Inflammatory macrophage (primary cell): Measurements from ENCODE around the gene PACS1.
A peak's percentile ranks its signal among the peaks of the same experiment; 100 is the strongest.
"Not testable (repeated sequence)": the region's sequence is repeated elsewhere in the genome, so short reads cannot be mapped to it uniquely, and the experiment has no call there.

Source experiments
- DNase-seq, 2 donors: peaks; one replicate each; pipeline ENCODE4 v3.0.0-alpha.2; 2020 to 2022

Gene PACS1

GRCh38 chr11:66262191-66262590 is 192.1 kb downstream of the PACS1 start:
- DNase-seq: no peak

GRCh38 chr11:66262696-66263095 is 192.6 kb downstream of the PACS1 start:
- DNase-seq: no peak

GRCh38 chr11:66263231-66263630 is 193.2 kb downstream of the PACS1 start:
- DNase-seq: no peak

- DNase-seq: no peak
Observed at GRCh38 chr11:66263785-66264184, 193.7 kb downstream of the PACS1 start.

DNA sequence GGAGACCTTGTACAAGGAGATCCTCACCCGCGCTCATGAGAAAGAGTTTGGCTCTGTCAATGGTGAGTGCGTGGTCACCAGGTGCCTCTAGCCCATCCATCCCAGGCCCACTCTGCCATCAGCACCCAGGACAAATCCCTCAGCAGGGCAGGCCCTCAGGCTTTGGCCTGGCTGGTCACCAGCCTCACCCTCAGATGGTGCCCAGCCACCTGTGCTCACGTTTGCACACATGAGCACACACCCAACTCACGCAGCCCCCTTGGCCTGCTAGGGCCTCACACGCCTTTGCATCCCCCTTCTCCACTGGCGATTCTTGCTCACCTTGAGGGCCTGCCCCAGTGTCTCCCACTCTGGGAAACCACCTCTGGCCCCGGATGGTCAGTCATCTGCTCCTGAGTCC is 194.3 kb downstream of the PACS1 start:
- DNase-seq: no peak

DNA sequence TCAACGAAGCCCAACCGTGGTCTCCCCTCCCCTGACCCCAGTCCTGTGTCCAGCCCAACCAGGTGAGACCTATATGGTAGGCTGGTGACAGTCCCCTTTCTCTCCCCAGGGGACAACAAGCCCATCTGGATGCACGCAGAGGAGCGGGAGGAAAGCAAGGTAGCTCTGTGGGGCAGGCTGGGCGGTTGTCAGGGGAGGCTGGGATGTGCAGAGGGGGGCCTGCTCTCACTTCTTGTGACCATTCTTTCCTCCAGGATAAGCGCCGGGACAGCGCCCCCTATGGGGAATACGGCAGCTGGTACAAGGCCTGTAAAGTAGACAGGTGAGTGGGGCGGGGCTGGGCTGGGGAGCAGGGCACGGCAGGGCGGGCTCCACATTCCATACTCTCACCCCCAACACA is 194.8 kb downstream of the PACS1 start:
- DNase-seq: no peak

- no peak for DNase-seq
Observed at GRCh38 chr11:66265531-66266377, 195.7 kb downstream of the PACS1 start.

GRCh38 chr11:66266378-66267038 is 196.4 kb downstream of the PACS1 start:
- DNase-seq: no peak

DNA sequence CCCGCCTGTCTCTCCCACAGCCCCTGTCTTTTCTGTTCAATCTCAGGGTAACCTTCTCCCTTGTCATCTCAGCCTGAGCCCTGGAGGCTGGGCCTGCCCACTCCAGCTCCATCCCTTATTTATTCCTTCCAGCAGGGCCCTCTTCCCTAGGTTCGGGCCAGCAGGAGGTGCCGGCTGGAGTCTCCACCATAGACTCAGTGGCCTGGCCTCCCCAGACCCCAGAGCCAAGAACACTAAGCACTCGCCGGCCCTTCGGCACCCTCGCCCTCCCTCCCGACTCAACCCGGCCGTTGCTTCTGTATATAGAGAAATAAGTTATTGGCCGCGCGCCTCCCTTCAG is 196.9 kb downstream of the PACS1 start:
- DNase-seq: no peak

GRCh38 chr11:66267379-66268243 is 197.5 kb downstream of the PACS1 start:
- peak; percentile 72 to 84 for DNase-seq

DNA sequence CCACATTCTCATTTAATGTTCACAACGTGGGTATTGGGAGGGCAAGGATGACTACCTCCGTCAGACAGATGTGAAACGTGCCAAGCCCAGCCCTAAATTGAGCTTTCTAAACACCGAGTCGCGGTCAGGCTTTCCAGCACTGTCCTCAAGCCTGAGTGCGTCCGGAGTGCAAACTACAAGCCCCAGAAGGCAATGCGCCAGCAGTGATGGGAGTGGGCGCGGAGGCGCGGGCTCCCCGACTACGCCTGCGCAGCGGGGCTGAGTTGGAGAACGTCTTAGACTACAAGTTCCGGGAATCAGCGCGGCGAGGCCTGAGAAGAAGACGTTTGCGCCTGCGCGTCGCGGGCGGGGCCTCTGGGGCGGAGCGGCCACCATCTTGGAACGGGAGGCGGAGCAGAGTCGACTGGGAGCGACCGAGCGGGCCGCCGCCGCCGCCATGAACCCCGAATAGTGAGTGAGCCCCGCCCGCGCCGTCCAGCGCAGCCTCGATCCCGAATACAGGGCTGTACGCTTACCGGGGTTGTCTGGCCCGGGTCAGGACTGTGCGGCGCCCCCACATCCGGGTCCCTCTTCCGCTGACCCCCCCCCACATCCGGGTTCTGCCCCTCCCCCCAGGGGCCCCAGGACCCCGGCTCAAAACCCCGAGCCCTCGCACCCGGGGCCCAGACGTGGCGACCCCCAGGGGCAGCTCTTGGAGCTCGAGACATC is 198.3 kb downstream of the PACS1 start, which contains the start of gene RAB1B:
Gene RAB1B (plus strand): TSS at position 396 of the 708 bp plus-strand sequence. CDS start 41 bp downstream, at position 437.
- DNase-seq: peak; percentile 100

- peak; percentile 39 to 54 for DNase-seq
Observed at GRCh38 chr11:66268952-66269905, 199.2 kb downstream of the PACS1 start.

DNA sequence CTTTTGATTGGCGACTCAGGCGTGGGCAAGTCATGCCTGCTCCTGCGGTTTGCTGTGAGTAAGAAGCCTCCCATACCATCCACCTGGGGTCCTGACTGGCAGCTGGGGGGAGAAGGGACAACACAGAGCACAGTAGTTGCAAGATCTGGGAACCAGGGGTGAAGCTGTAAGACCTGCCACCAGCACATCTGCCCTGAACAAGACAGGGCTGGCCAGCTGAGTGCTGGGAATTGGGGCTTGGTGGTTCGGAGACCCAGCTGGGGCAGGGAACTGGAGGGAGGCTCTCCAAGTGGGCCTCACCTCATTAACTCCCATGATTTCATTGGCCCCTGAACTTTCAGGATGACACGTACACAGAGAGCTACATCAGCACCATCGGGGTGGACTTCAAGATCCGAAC is 201.7 kb downstream of the PACS1 start:
- no peak for DNase-seq

DNA sequence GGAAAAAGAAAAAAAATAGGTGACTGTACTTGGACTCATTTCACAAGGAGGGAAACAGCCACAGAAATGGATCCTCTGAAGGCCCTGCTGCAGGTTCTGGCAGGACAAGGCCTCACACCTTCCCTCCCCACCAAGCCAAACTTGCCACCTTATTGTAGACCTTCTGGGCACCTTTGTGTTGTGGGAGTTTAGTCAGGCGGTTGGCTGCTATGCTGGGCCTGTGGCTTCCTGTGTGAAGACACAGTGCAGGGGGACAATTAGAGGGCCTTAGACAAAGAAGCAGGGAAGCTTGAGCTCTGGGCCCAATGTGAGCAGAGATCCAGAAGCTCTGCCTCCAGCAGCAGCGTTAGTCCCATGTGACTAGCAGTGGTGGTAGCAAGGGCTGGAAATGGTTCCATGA is 202.5 kb downstream of the PACS1 start:
- DNase-seq: no peak

DNA sequence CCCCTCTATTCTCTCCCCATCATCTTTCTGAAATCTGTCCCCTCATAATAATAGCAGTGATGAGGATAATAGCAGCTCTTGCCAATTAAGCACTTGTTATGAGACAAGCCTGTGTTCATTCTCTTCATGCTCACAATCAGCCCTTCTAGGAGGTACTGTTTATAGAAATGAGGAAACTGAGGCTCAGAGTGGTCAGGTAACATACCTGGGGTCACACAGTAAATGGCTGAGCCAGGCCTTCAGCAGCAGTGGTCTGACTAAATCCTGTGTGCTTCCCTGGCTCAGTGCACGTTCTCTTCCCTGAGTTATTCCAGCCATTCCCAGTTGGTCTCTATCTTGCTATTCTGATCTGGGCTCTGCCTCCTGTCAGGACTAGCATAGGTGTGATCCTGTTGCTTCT is 204.1 kb downstream of the PACS1 start:
- no peak for DNase-seq

DNA sequence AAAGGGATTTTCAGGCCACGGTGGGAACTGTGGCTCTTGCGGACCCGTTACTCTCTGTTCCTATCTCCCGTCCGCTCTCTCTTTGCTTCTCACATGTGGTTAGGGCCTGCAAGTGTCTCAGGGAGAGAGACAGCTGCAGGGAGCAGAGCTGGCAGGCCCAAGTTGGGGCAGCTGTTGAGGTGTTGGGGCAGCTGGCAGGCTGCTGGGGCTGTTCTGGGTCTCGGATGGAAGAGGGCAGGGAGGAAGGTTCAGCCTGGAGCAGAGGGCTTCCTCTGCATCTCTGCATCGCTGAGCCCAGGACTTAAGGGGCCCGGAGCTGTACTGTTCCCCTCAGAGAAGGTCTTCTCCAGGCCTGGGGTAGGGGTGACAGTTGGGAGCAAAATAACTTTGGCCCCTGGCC is 205.3 kb downstream of the PACS1 start:
- DNase-seq: no peak

DNA sequence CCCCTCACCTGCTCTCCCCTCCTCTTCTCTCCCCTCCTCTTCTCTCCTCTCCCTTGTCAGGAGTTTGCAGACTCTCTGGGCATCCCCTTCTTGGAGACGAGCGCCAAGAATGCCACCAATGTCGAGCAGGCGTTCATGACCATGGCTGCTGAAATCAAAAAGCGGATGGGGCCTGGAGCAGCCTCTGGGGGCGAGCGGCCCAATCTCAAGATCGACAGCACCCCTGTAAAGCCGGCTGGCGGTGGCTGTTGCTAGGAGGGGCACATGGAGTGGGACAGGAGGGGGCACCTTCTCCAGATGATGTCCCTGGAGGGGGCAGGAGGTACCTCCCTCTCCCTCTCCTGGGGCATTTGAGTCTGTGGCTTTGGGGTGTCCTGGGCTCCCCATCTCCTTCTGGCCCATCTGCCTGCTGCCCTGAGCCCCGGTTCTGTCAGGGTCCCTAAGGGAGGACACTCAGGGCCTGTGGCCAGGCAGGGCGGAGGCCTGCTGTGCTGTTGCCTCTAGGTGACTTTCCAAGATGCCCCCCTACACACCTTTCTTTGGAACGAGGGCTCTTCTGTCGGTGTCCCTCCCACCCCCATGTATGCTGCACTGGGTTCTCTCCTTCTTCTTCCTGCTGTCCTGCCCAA is 206.0 kb downstream of the PACS1 start:
- no peak for DNase-seq

DNA sequence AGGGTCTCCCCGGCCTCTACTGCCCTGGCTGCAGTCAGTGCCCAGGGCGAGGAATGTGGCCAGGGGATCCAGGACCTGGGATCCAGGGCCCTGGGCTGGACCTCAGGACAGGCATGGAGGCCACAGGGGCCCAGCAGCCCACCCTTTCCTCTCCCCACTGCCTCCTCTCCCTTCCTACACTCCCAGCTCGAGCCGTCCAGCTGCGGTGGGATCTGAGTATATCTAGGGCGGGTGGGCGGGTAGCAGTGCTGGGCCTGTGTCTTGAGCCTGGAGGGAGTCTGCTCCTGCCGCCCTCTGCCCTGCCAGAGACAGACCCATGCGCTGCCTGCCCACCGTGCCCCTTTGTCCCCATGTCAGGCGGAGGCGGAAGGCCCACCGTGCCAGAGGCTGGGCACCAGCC is 206.5 kb downstream of the PACS1 start:
- not testable (repeated sequence) for DNase-seq

DNA sequence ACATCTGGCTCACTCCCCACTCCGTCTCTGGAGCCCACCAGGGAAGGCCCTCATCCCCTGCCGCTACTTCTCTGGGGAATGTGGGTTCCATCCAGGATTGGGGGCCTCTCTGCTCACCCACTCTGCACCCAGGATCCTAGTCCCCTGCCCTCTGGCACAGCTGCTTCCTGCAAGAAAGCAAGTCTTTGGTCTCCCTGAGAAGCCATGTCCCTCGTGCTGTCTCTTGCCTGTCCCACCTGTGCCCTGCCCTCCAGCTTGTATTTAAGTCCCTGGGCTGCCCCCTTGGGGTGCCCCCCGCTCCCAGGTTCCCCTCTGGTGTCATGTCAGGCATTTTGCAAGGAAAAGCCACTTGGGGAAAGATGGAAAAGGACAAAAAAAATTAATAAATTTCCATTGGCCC is 207.0 kb downstream of the PACS1 start:
- not testable (repeated sequence) for DNase-seq

GRCh38 chr11:66277471-66278362 is 207.6 kb downstream of the PACS1 start, which contains the start of gene CNIH2:
CNIH2 (plus strand) TSS chr11:66278175; CDS start chr11:66278457, 282 bp downstream.
- DNase-seq: no peak
